NB4 (cell line): ENCODE data around the gene CBLB.

Experiments
- DNase-seq: peaks from one replicate; pipeline ENCODE4 v3.0.0; 2010; ENCODE audit warnings: low read depth
- H3K4me3 ChIP-seq: one replicate; pipeline ENCODE4 v1.5.1; 2011; ENCODE audit warnings: mild to moderate bottlenecking, low read depth, low read length, moderate library complexity
- MYC ChIP-seq: IDR thresholded peaks from 2 replicates; pipeline ENCODE4 v1.6.1; 2011; ENCODE audit warnings: low read depth, low read length
- POLR2A ChIP-seq: IDR thresholded peaks from 2 replicates; pipeline ENCODE4 v1.6.1; 2011; ENCODE audit warnings: mild to moderate bottlenecking; ENCODE audit not compliant: insufficient read length; ENCODE audit errors: extremely low read depth
- TF ChIP-seq, protein P1 (sequence below): IDR thresholded peaks from 2 replicates; pipeline ENCODE4 v1.6.1; 2011; ENCODE audit warnings: low read depth, low read length
- TF ChIP-seq, protein P2 (sequence below): IDR thresholded peaks from one replicate; pipeline ENCODE4 v1.5.1; 2012; ENCODE audit warnings: low read depth, low read length

The CBLB gene

DNA sequence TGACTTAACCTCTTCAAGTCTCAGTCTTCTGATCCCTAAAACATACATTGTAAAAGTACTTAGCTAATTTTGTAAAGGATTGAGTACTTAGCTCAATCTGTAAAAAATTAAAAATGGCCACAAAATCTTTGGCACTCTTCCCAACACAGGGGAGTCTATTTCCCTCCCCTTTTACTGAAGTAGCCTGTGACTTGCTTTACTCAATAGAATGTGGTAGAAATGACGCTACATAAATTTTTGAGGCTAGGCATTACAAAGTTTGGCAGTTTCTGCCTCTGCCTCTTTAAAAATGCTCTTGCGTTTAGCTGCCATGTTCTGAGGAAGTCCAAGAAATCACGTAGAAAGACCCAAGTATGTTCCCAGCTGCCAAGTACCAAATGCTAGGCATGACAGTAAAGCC is 80.2 kb downstream of the CBLB start:
- no peak overlapping the region for H3K4me3 ChIP-seq
- TF ChIP-seq, protein P1, sequence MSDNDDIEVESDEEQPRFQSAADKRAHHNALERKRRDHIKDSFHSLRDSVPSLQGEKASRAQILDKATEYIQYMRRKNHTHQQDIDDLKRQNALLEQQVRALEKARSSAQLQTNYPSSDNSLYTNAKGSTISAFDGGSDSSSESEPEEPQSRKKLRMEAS: no peak
- no peak for TF ChIP-seq POLR2A
- TF ChIP-seq, protein P2, sequence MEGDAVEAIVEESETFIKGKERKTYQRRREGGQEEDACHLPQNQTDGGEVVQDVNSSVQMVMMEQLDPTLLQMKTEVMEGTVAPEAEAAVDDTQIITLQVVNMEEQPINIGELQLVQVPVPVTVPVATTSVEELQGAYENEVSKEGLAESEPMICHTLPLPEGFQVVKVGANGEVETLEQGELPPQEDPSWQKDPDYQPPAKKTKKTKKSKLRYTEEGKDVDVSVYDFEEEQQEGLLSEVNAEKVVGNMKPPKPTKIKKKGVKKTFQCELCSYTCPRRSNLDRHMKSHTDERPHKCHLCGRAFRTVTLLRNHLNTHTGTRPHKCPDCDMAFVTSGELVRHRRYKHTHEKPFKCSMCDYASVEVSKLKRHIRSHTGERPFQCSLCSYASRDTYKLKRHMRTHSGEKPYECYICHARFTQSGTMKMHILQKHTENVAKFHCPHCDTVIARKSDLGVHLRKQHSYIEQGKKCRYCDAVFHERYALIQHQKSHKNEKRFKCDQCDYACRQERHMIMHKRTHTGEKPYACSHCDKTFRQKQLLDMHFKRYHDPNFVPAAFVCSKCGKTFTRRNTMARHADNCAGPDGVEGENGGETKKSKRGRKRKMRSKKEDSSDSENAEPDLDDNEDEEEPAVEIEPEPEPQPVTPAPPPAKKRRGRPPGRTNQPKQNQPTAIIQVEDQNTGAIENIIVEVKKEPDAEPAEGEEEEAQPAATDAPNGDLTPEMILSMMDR: no peak
- TF ChIP-seq MYC: no peak
- no peak for DNase-seq

DNA sequence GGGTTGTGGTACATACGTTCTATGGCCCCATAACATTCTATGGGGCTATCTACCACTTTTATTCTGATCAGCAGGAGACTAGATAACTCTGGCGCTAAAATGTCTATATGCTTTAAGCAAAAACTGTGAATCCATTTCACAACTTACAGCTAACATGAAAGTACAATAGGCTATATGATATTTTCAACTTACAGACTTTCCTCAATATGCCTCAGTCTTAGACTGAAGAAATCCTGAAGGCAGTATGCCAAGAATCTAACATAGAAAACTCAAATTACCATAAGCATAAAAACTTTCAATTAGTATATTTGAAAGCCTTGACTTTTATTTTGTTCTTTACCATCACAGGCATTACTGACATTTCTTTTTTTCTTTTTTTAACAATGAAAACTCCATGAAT is 81.4 kb downstream of the CBLB start:
- DNase-seq: no peak
- TF ChIP-seq MYC (no peak), POLR2A (no peak)
- TF ChIP-seq, protein P2: no peak
- TF ChIP-seq, protein P1: no peak
- H3K4me3 ChIP-seq: no peak overlapping the region

DNA sequence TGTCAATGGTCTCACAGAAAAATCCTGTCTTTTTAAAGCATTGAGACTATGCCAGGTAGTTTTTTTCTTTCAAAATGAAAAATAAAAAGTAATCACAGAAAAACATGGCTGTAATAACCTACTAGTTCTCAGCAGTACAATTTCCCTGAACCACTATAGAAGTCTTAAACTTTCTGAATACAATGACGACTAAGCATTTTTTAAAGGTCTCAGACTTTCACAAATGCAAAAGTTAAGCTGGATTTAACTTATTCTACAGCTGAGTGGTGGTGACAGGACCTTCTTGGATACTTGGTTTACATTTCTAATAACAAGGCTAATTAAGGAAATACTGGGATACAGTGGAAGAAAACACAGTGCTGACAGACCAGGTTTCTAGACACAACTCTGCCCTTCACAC is 81.8 kb downstream of the CBLB start:
- H3K4me3 ChIP-seq: no peak overlapping the region
- no peak for DNase-seq
- TF ChIP-seq POLR2A: no peak
- TF ChIP-seq MYC: no peak
- TF ChIP-seq, protein P1: no peak
- TF ChIP-seq, protein P2: no peak

DNA sequence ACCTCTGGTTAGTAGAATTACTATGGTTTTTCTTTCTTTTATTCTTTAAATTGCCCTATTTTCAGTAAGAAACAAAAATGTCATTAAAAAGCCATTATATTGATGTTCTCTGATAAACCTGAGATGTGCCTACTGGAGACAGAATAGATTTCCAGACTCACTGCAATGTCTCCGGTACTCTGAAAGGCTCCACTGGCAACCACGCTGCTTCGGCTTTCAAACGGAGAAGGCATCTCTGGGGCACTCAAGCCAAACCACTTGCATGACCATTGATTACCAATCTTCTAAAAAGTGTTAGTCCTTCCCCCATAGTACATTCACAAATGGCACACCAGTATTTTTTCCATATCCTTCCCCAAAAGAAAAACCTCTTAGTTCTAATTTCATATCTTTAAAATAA is 82.6 kb downstream of the CBLB start:
- TF ChIP-seq, protein P1: no peak
- TF ChIP-seq MYC (no peak), POLR2A (no peak)
- TF ChIP-seq, protein P2: no peak
- no peak for DNase-seq
- no peak overlapping the region for H3K4me3 ChIP-seq

DNA sequence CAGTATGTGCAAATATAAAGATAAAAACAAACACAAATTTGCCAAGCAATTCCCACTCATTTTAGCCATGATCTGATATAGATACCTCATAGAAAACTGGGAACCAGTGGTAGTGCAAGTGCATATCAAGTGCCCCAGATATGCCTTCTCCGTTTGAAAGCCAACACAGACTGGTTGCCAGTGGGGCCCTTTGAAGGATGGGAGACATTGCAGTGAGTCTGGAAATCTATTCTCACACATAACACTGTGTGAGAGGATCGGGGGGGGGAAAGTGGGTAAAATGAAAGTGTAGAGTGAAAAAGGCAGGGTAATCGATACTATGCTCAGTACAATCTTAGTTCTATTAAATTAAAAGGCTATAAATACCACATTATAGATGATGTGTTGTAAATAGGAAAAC is 83.0 kb downstream of the CBLB start:
- TF ChIP-seq, protein P1: no peak
- no peak for TF ChIP-seq POLR2A
- TF ChIP-seq, protein P2: no peak
- no peak for TF ChIP-seq MYC
- DNase-seq: no peak
- H3K4me3 ChIP-seq: no peak overlapping the region

DNA sequence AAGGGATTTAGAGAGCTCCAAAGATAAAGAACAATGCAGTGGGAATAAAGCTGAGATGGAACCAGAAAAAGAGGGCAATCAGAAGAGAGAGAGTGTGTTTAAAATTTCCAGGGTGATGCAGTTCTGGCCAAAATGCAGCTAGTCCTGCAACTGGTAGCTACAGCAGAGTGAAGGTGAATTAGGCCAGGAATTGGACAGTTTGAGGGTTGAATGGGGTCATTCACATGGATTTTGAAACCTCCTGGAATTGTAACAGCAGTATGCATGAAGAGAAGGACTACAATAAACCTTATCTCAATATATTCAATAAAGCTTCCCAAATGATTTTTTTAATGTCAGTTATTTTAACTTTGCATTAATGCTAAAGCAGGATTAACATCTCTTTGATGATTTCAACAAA is 85.2 kb downstream of the CBLB start:
- DNase-seq: no peak
- H3K4me3 ChIP-seq: no peak overlapping the region
- no peak for TF ChIP-seq MYC
- no peak for TF ChIP-seq POLR2A
- TF ChIP-seq, protein P2: no peak
- TF ChIP-seq, protein P1: no peak
